Activated CD8-positive, alpha-beta memory T cell treated with anti-CD3 and anti-CD28 coated beads, Interleukin-2, amount 50 U/mL, for 1 hour (primary cell): ENCODE results near the gene EIF5AL1.
"Not testable (repeated sequence)": the region's sequence is repeated elsewhere in the genome, so short reads cannot be mapped to it uniquely, and the experiment has no call there.

Source experiments
- DNase-seq: peaks from one replicate; pipeline ENCODE4 v3.0.0-alpha.2; 2020; ENCODE audit errors: extremely low read depth

EIF5AL1 gene

GRCh38 chr10:79487296-79488194, 24.8 kb upstream of the EIF5AL1 start:
- no peak for DNase-seq

- no peak for DNase-seq
Observed at GRCh38 chr10:79488336-79488735, 24.0 kb upstream of the EIF5AL1 start.

- no peak for DNase-seq
Observed at GRCh38 chr10:79488870-79489269, 23.5 kb upstream of the EIF5AL1 start.

- no peak for DNase-seq
Observed at GRCh38 chr10:79490400-79491142, 21.8 kb upstream of the EIF5AL1 start.

- no peak for DNase-seq
Observed at GRCh38 chr10:79491143-79491835, 21.0 kb upstream of the EIF5AL1 start.

GRCh38 chr10:79492256-79492655, 20.1 kb upstream of the EIF5AL1 start:
- no peak for DNase-seq

GRCh38 chr10:79492839-79493238, 19.5 kb upstream of the EIF5AL1 start:
- DNase-seq = no peak

GRCh38 chr10:79493806-79494205, 18.5 kb upstream of the EIF5AL1 start:
- DNase-seq = no peak

GRCh38 chr10:79494871-79495705, 17.2 kb upstream of the EIF5AL1 start:
- no peak for DNase-seq

GRCh38 chr10:79495791-79496190, 16.5 kb upstream of the EIF5AL1 start:
- no peak for DNase-seq

- DNase-seq = no peak
Observed at GRCh38 chr10:79496896-79497295, 15.4 kb upstream of the EIF5AL1 start.

GRCh38 chr10:79498291-79498829, 14.0 kb upstream of the EIF5AL1 start:
- no peak for DNase-seq

GRCh38 chr10:79502561-79503309, 9.6 kb upstream of the EIF5AL1 start:
- no peak for DNase-seq

GRCh38 chr10:79503787-79504186, 8.5 kb upstream of the EIF5AL1 start:
- DNase-seq = not testable (repeated sequence)

GRCh38 chr10:79504483-79504882, 7.8 kb upstream of the EIF5AL1 start:
- not testable (repeated sequence) for DNase-seq

GRCh38 chr10:79505328-79505727, 7.0 kb upstream of the EIF5AL1 start:
- DNase-seq = not testable (repeated sequence)

GRCh38 chr10:79505829-79506228, 6.5 kb upstream of the EIF5AL1 start:
- no peak for DNase-seq

- no peak for DNase-seq
Observed at GRCh38 chr10:79507440-79508167, 4.7 kb upstream of the EIF5AL1 start.

GRCh38 chr10:79508245-79508644, 4.1 kb upstream of the EIF5AL1 start:
- DNase-seq = not testable (repeated sequence)
